ENCODE data around the gene CEP192. TPM values are rescaled to one million over a fixed set of nuclear protein-coding genes. Genes with fewer than 3 reads are reported as not detected.

CEP192 gene
- total RNA-seq, 1 donor from 2014 or later, result 13.9 TPM

DNA sequence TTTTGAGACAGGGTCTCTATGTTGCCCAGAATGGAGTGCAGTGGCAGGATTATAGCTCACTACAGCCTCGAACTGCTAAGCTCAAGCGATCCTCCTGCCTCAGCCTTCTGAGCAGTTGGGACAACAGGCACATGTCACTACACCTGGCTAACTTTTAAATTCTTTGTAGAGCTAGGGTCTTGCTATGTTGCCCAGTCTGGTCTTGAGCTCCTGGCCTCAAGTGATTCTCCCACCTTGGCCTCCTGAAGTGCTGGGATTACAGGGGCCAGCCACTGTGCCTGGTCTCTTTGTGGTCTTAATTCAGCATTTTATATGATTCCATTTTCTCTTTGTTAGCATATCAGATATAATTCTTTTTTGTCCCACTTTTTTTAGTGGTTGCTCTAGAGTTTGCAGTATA, 34.1 kb downstream of the CEP192 start:
- H3K4me3 ChIP-seq (ENCODE audit: insufficient read depth, low read depth, low read length), result no peak overlapping the region
- H3K27me3 Mint-ChIP-seq (ENCODE audit: low read depth, unreplicated experiment), result no peaks in the 10 kb centered on the region
- no peak overlapping the region for H3K4me3 Mint-ChIP-seq (ENCODE audit: unreplicated experiment)
- H3K4me1 Mint-ChIP-seq (ENCODE audit: low read depth, unreplicated experiment), result peaks cover 18% of the 10 kb centered on the region
- H3K9me3 Mint-ChIP-seq (ENCODE audit: unreplicated experiment), result no peaks in the 10 kb centered on the region
- H3K4me2 ChIP-seq (ENCODE audit: low read length), result no peak overlapping the region
- H3K27ac ChIP-seq (ENCODE audit: low read depth, low read length), result no peak overlapping the region
- H3K27ac Mint-ChIP-seq (ENCODE audit: unreplicated experiment), result no peak overlapping the region
- H3K4me1 ChIP-seq (ENCODE audit: insufficient read depth, low read length), result peaks cover 9% of the 10 kb centered on the region
- no peak for FAIRE-seq
- DNase-seq (ENCODE audit: low read depth), result no peak
- H3K9me3 ChIP-seq (ENCODE audit: insufficient read depth, low read depth, low read length), result no peaks in the 10 kb centered on the region
- peaks cover 8% of the 10 kb centered on the region for H4K20me1 ChIP-seq (ENCODE audit: insufficient read depth, low read length)
- peaks cover 6% of the 10 kb centered on the region for H3K36me3 Mint-ChIP-seq (ENCODE audit: low read depth, unreplicated experiment)
- no peak overlapping the region for H2AFZ ChIP-seq (ENCODE audit: low read depth, low read length)
- peaks cover 16% of the 10 kb centered on the region for H3K36me3 ChIP-seq (ENCODE audit: insufficient read depth, low read length)
- H3K27me3 ChIP-seq (ENCODE audit: insufficient read depth, low read length), result no peaks in the 10 kb centered on the region
- peaks cover 20% of the 10 kb centered on the region for H3K79me2 ChIP-seq (ENCODE audit: insufficient read depth, low read length)
- H3K9ac ChIP-seq (ENCODE audit: low read length), result no peak overlapping the region
- TF ChIP-seq, protein P1, sequence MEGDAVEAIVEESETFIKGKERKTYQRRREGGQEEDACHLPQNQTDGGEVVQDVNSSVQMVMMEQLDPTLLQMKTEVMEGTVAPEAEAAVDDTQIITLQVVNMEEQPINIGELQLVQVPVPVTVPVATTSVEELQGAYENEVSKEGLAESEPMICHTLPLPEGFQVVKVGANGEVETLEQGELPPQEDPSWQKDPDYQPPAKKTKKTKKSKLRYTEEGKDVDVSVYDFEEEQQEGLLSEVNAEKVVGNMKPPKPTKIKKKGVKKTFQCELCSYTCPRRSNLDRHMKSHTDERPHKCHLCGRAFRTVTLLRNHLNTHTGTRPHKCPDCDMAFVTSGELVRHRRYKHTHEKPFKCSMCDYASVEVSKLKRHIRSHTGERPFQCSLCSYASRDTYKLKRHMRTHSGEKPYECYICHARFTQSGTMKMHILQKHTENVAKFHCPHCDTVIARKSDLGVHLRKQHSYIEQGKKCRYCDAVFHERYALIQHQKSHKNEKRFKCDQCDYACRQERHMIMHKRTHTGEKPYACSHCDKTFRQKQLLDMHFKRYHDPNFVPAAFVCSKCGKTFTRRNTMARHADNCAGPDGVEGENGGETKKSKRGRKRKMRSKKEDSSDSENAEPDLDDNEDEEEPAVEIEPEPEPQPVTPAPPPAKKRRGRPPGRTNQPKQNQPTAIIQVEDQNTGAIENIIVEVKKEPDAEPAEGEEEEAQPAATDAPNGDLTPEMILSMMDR (IDR thresholded peaks at IDR 0.05; ENCODE audit: insufficient read depth, low read depth, low read length), result no peak
- no peak for TF ChIP-seq EZH2 (IDR thresholded peaks at IDR 0.05; ENCODE audit: insufficient read depth, low read length)

DNA sequence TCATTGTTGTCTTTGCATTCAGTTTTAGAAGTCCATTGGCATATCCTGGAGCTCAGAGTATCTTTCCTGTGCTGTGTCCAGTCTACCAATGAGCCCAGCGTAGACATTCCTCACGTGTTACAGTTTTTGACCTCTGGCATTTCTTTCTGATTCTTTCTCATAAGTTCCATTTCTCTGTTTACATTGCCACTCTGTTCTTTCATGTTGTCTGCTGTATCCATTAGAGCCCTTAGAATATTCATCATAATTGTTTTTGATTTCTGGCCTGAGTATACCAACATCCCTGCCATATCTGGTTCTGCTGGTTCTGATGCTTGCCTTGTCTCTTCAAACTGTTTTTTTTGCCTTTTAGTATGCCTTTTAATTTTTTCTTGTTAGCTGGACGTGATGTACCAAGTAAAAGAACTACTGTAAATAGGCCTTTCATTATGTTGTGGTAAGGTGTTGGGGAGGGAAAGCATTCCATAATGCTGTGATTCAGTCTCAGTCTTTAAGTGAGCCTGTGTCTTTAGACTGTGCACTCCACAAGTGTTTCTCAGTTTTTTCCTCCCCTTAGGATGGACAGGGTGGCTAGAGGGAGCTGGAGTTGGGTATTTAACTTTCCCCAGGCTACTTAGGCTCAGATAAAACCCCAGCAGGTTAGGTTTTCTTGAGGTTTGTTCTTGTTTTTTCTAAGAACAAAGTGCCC, 35.6 kb downstream of the CEP192 start:
- TF ChIP-seq, protein P1 (IDR thresholded peaks at IDR 0.05; ENCODE audit: insufficient read depth, low read depth, low read length), result no peak
- no peak for TF ChIP-seq EZH2 (IDR thresholded peaks at IDR 0.05; ENCODE audit: insufficient read depth, low read length)
- H3K27me3 ChIP-seq (ENCODE audit: insufficient read depth, low read length), result no peaks in the 10 kb centered on the region
- peak overlapping the region; percentile 81 for H3K27ac Mint-ChIP-seq (ENCODE audit: unreplicated experiment)

GRCh38 chr18:13028869-13029268, 37.7 kb downstream of the CEP192 start:
- Histone ChIP-seq H3K4me1 (ENCODE audit: insufficient read depth, low read length) (peaks cover 9% of the 10 kb centered on the region), H3K27me3 (ENCODE audit: insufficient read depth, low read length) (no peaks in the 10 kb centered on the region), H3K36me3 (ENCODE audit: insufficient read depth, low read length) (peaks cover 31% of the 10 kb centered on the region), H4K20me1 (ENCODE audit: insufficient read depth, low read length) (peaks cover 8% of the 10 kb centered on the region), H3K4me3 (ENCODE audit: insufficient read depth, low read depth, low read length) (no peak overlapping the region), H3K27ac (ENCODE audit: low read depth, low read length) (no peak overlapping the region), H3K9ac (ENCODE audit: low read length) (no peak overlapping the region), H3K9me3 (ENCODE audit: insufficient read depth, low read depth, low read length) (no peaks in the 10 kb centered on the region), H2AFZ (ENCODE audit: low read depth, low read length) (no peak overlapping the region), H3K4me2 (ENCODE audit: low read length) (no peak overlapping the region), H3K79me2 (ENCODE audit: insufficient read depth, low read length) (peaks cover 9% of the 10 kb centered on the region)
- Mint-ChIP-seq H3K4me3 (ENCODE audit: unreplicated experiment) (no peak overlapping the region), H3K9me3 (ENCODE audit: unreplicated experiment) (no peaks in the 10 kb centered on the region), H3K27ac (ENCODE audit: unreplicated experiment) (no peak overlapping the region), H3K36me3 (ENCODE audit: low read depth, unreplicated experiment) (peaks cover 13% of the 10 kb centered on the region), H3K27me3 (ENCODE audit: low read depth, unreplicated experiment) (no peaks in the 10 kb centered on the region), H3K4me1 (ENCODE audit: low read depth, unreplicated experiment) (peaks cover 18% of the 10 kb centered on the region)
- FAIRE-seq (no peak), DNase-seq (ENCODE audit: low read depth) (no peak)
- TF ChIP-seq, protein P1 (IDR thresholded peaks at IDR 0.05; ENCODE audit: insufficient read depth, low read depth, low read length), result no peak
- no peak for TF ChIP-seq EZH2 (IDR thresholded peaks at IDR 0.05; ENCODE audit: insufficient read depth, low read length)

More for the DNA sequence above, 35.6 kb downstream of the CEP192 start:
- H3K27ac ChIP-seq (ENCODE audit: low read depth, low read length), result peak overlapping the region; percentile 28
- H3K36me3 ChIP-seq (ENCODE audit: insufficient read depth, low read length), result peaks cover 23% of the 10 kb centered on the region
- peaks cover 9% of the 10 kb centered on the region for H3K4me1 ChIP-seq (ENCODE audit: insufficient read depth, low read length)
- H3K4me2 ChIP-seq (ENCODE audit: low read length), result peak overlapping the region; percentile 49
- H3K9ac ChIP-seq (ENCODE audit: low read length), result no peak overlapping the region
- no peak overlapping the region for H3K4me3 ChIP-seq (ENCODE audit: insufficient read depth, low read depth, low read length)
- peak; percentile 41 for DNase-seq (ENCODE audit: low read depth)
- peaks cover 18% of the 10 kb centered on the region for H3K4me1 Mint-ChIP-seq (ENCODE audit: low read depth, unreplicated experiment)
- H3K27me3 Mint-ChIP-seq (ENCODE audit: low read depth, unreplicated experiment), result no peaks in the 10 kb centered on the region
- peaks cover 12% of the 10 kb centered on the region for H3K36me3 Mint-ChIP-seq (ENCODE audit: low read depth, unreplicated experiment)
- H3K4me3 Mint-ChIP-seq (ENCODE audit: unreplicated experiment), result peak overlapping the region; percentile 1
- H2AFZ ChIP-seq (ENCODE audit: low read depth, low read length), result no peak overlapping the region
- H3K9me3 Mint-ChIP-seq (ENCODE audit: unreplicated experiment), result no peaks in the 10 kb centered on the region
- peak; percentile 70 for FAIRE-seq
- H3K9me3 ChIP-seq (ENCODE audit: insufficient read depth, low read depth, low read length), result no peaks in the 10 kb centered on the region
- H4K20me1 ChIP-seq (ENCODE audit: insufficient read depth, low read length), result peaks cover 8% of the 10 kb centered on the region
- H3K79me2 ChIP-seq (ENCODE audit: insufficient read depth, low read length), result peaks cover 20% of the 10 kb centered on the region
